HepG2 (cell line): Measurements from ENCODE around the gene TSPAN31.

Source experiments
- JUND ChIP-seq: sonication (generic); formaldehyde crosslinking; IDR thresholded peaks from 2 replicates; pipeline ENCODE4 v1.8.0; 2022; ENCODE audit warnings: mild to moderate bottlenecking, missing genetic modification reagents
- TF ChIP-seq, protein P1 (sequence below): sonication (generic); formaldehyde crosslinking; IDR thresholded peaks from 2 replicates; pipeline ENCODE4 v1.9.0; 2021; ENCODE audit warnings: missing genetic modification reagents, borderline replicate concordance

GRCh38 chr12:57700317-57700716, 44.5 kb upstream of the TSPAN31 start:
- TF ChIP-seq, protein P1, sequence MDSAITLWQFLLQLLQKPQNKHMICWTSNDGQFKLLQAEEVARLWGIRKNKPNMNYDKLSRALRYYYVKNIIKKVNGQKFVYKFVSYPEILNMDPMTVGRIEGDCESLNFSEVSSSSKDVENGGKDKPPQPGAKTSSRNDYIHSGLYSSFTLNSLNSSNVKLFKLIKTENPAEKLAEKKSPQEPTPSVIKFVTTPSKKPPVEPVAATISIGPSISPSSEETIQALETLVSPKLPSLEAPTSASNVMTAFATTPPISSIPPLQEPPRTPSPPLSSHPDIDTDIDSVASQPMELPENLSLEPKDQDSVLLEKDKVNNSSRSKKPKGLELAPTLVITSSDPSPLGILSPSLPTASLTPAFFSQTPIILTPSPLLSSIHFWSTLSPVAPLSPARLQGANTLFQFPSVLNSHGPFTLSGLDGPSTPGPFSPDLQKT (CRISPR knock-in tag): no peak
- no peak for TF ChIP-seq JUND (CRISPR knock-in tag)
